GM12878 (cell line): ENCODE measurements around the gene HACE1. TPM values are rescaled to one million over a fixed set of nuclear protein-coding genes. Genes with fewer than 3 reads are reported as not detected.
A peak's percentile ranks its signal among the peaks of the same experiment; 100 is the strongest.

Source experiments
- ATAC-seq: fragments of 200-7000 bp; cut with Tn5 transposase; 3 replicates; pipeline ENCODE4 v1.9.1; 2020; ENCODE audit warnings: mild to moderate bottlenecking, moderate library complexity
- BruUV-seq: library from RNA; stranded (reverse); fragments of 400-500 nt; replicated peaks from 2 replicates; lab custom pipeline; 2021; lab: Mats Ljungman, UMichigan
- CTCF ChIA-PET: fragments of 300-600 bp; sonication (Branson Sonifier 250); formaldehyde crosslinking; extraction: SDS; loops from one replicate; lab custom pipeline; 2021; ENCODE audit warnings: inconsistent platforms; lab: Yijun Ruan, JAX
- POLR2A ChIA-PET: fragments of 350-600 bp; formaldehyde crosslinking; extraction: SDS; loops from one replicate; lab custom pipeline; 2021; ENCODE audit warnings: inconsistent platforms; lab: Charles Lee
- RAD21 ChIA-PET: fragments of 300-600 bp; sonication (Branson Sonifier 250); formaldehyde crosslinking; loops from one replicate; lab custom pipeline; 2023; ENCODE audit warnings: antibody characterized with exemption; ENCODE audit not compliant: unreplicated experiment; lab: Charles Lee
- SMC1A ChIA-PET: fragments of 300-600 bp; sonication (Branson Sonifier 250); formaldehyde crosslinking; loops from one replicate; lab custom pipeline; 2023; ENCODE audit not compliant: unreplicated experiment, uncharacterized antibody; lab: Charles Lee
- DNase-seq: peaks from one replicate; pipeline ENCODE4 v3.0.0-alpha.2; 2011; ENCODE audit warnings: low read depth, low spot score
- FAIRE-seq: peaks from 3 replicates; lab custom pipeline; 2011; peaks lifted over from hg19 to GRCh38; lab: Jason Lieb, UNC
- H2AFZ ChIP-seq: 2 replicates; pipeline ENCODE4 v1.6.0; 2011; ENCODE audit warnings: low read depth, low read length, control low read depth; ENCODE audit not compliant: control insufficient read depth
- H3K27ac ChIP-seq: 2 replicates; pipeline ENCODE4 v1.5.1; 2011; ENCODE audit warnings: control low read depth; ENCODE audit not compliant: control insufficient read depth, insufficient read depth
- H3K27me3 ChIP-seq, 2 experiments: replicated peaks in 1 of 2; 2 replicates each; pipeline versions ENCODE4 v1.6.0 to v1.6.1; 2011; ENCODE audit warnings: low read length in 1 of 2; ENCODE audit not compliant: control insufficient read depth in 2 of 2, insufficient read depth in 2 of 2
- H3K36me3 ChIP-seq, 2 experiments: 2 replicates each; pipeline ENCODE4 v1.5.1; 2011; ENCODE audit warnings: low read length in 1 of 2; ENCODE audit not compliant: control insufficient read depth in 2 of 2, insufficient read depth in 2 of 2
- H3K4me1 ChIP-seq: 2 replicates; pipeline ENCODE4 v1.6.1; 2011; ENCODE audit warnings: mild to moderate bottlenecking, low read length, moderate library complexity, mixed read lengths; ENCODE audit not compliant: control insufficient read depth, insufficient read depth
- H3K4me2 ChIP-seq: 2 replicates; pipeline ENCODE4 v1.6.0; 2011; ENCODE audit warnings: control low read depth; ENCODE audit not compliant: control insufficient read depth, insufficient read depth
- H3K4me3 ChIP-seq: fragments of 200-600 bp; sonication (generic); 2 replicates; pipeline ENCODE4 v1.5.1; 2016
- H3K79me2 ChIP-seq: 2 replicates; pipeline ENCODE4 v1.6.0; 2011; ENCODE audit warnings: low read length; ENCODE audit not compliant: control insufficient read depth, insufficient read depth
- H3K9ac ChIP-seq: 2 replicates; pipeline ENCODE4 v1.8.0; 2011; ENCODE audit warnings: low read length, control low read depth, mixed read lengths; ENCODE audit not compliant: control insufficient read depth, insufficient read depth
- H3K9me3 ChIP-seq: replicated peaks from 3 replicates; pipeline ENCODE4 v1.5.1; 2011; ENCODE audit warnings: mild to moderate bottlenecking, low read length; ENCODE audit not compliant: control insufficient read depth, insufficient read depth
- H4K20me1 ChIP-seq: 2 replicates; pipeline ENCODE4 v1.6.0; 2011; ENCODE audit not compliant: control insufficient read depth, insufficient read depth
- ATF2 ChIP-seq: IDR thresholded peaks from 2 replicates; pipeline ENCODE4 v1.6.1; 2012; ENCODE audit warnings: low read length, inconsistent platforms
- BCLAF1 ChIP-seq: fragments of 450-650 bp; IDR thresholded peaks from 2 replicates; pipeline ENCODE4 v1.6.1; 2017; ENCODE audit warnings: antibody characterized with exemption, mild to moderate bottlenecking, moderate library complexity
- EED ChIP-seq: sonication (generic); IDR thresholded peaks from 2 replicates; pipeline ENCODE4 v1.6.1; 2016; ENCODE audit warnings: antibody characterized with exemption, low read depth
- FOXM1 ChIP-seq: IDR thresholded peaks from 2 replicates; pipeline ENCODE4 v1.6.1; 2012; ENCODE audit warnings: low read depth, mild to moderate bottlenecking, inconsistent platforms, low read length, moderate library complexity
- PBX3 ChIP-seq: IDR thresholded peaks from 2 replicates; pipeline ENCODE4 v1.6.1; 2011; ENCODE audit warnings: mild to moderate bottlenecking, low read depth, low read length, moderate library complexity; ENCODE audit not compliant: insufficient replicate concordance
- SMAD5 ChIP-seq: IDR thresholded peaks from 2 replicates; pipeline ENCODE4 v1.6.1; 2016; ENCODE audit warnings: antibody characterized with exemption, low read depth
- SREBF1 ChIP-seq: IDR thresholded peaks from 2 replicates; pipeline ENCODE4 v1.6.1; 2012; ENCODE audit warnings: mild to moderate bottlenecking, low read length
- SREBF2 ChIP-seq: IDR thresholded peaks from 2 replicates; pipeline ENCODE4 v1.6.1; 2012; ENCODE audit warnings: mild to moderate bottlenecking, low read length
- USF1 ChIP-seq: IDR thresholded peaks from 2 replicates; pipeline ENCODE4 v1.6.1; 2011; ENCODE audit warnings: borderline replicate concordance, low read depth, mild to moderate bottlenecking, moderate library complexity, mixed read lengths, low read length; ENCODE audit not compliant: insufficient read depth; ENCODE audit errors: extremely low read length
- WGBS: methylation state at CpG from one replicate; pipeline ENCODE4 v1.1.6; 2016; ENCODE audit warnings: low lambda C conversion rate; ENCODE audit not compliant: insufficient replicate concordance, insufficient coverage; ENCODE audit errors: missing lambda C conversion rate; 5-methylcytosine and 5-hydroxymethylcytosine counted together
- in situ Hi-C: fragments of 300-500 bp; cut with MboI; formaldehyde crosslinking; loops from 9 replicates; pipeline ENCODE4 v1.14.3; 2018; ENCODE audit warnings: mixed read lengths
- intact Hi-C: fragments of 100-400 bp; cut with micrococcal nuclease; formaldehyde crosslinking; loops from one replicate; pipeline ENCODE4 v1.14.2; 2022; ENCODE audit not compliant: unreplicated experiment
- polyA plus RNA-seq, 11 experiments: library from polyadenylated mRNA; depleted of rRNA in 4 of 11; unstranded in 6 of 11; stranded (reverse) in 5 of 11; fragments of >200 nt; fragmentation: Nextera tagmentation in 4 of 11; fragmentation: Illumina TruSeq in 1 of 11; extraction: Ambion mirVana in 4 of 11; extraction: Trizol in 1 of 11; gene quantifications; 1 replicate in 1 of 11; 2 replicates in 10 of 11; pipeline versions ENCODE4 v1.2.1 to v1.2.3, GENCODE V29; 2011 to 2016; ENCODE audit warnings: inconsistent platforms in 2 of 11, missing spikeins in 2 of 11, low read depth in 1 of 11
- total RNA-seq, 4 experiments: library from RNA; depleted of rRNA in 3 of 4; stranded (reverse); fragments of >200 nt in 3 of 4; fragmentation: Illumina TruSeq in 1 of 4; extraction: Trizol in 1 of 4; gene quantifications; 2 replicates each; pipeline versions ENCODE4 v1.2.1 to v1.2.3, GENCODE V29; 2013 to 2021

Gene HACE1
- total and polyA plus RNA-seq, 10 of the 15 experiments (the other 5 are each of a cell fraction or from before 2014, with no cell fraction given), result 1.6 to 16.9 (median 5.6) TPM

GRCh38 chr6:104835782-104836181, 23.9 kb downstream of the HACE1 start:
- no peaks in the 10 kb centered on the region for H3K27me3 ChIP-seq
- ChIA-PET SMC1A (no interaction called here), RAD21 (no interaction called here)
- H3K4me3 ChIP-seq, result no peak overlapping the region
- intact Hi-C loops (no loop called here), in situ Hi-C loops (no loop called here)
- H3K79me2 ChIP-seq, result no peaks in the 10 kb centered on the region
- ATAC-seq, result no peak
- H3K9me3 ChIP-seq, result no peaks in the 10 kb centered on the region
- no peak overlapping the region for H2AFZ ChIP-seq
- BruUV-seq, result no TSS peak
- no peak overlapping the region for H3K4me2 ChIP-seq
- H3K27ac ChIP-seq, result no peak overlapping the region
- no peak for TF ChIP-seq FOXM1
- no peak for TF ChIP-seq SMAD5
- no peak for TF ChIP-seq EED
- no peak for TF ChIP-seq SREBF1
- TF ChIP-seq, all 136 proteins: peak for 0
- Histone ChIP-seq H3K9ac (no peak overlapping the region), H3K36me3 (0 out of 4 replicates have a peak, but pooled peaks cover 0 to 4% of the 10 kb centered on the region in 2 experiments), H3K4me1 (no peaks in the 10 kb centered on the region), H4K20me1 (no peaks in the 10 kb centered on the region)
- CTCF ChIA-PET, result no interaction called here
- DNase-seq (no peak), FAIRE-seq (peak; percentile 44)
- POLR2A ChIA-PET, result no interaction called here

GRCh38 chr6:104829183-104829958, 30.3 kb downstream of the HACE1 start:
- FAIRE-seq (no peak), ATAC-seq (no peak; the same call in 2 of the 3 replicates), DNase-seq (no peak)
- WGBS, result 93% methylated on average over 1 of the region's 1 CpG
- Histone ChIP-seq H3K4me1 (no peaks in the 10 kb centered on the region), H3K4me3 (no peak overlapping the region), H3K9ac (no peak overlapping the region), H3K4me2 (no peak overlapping the region), H3K36me3 (0 out of 4 replicates have a peak, but pooled peaks cover 0 to 4% of the 10 kb centered on the region in 2 experiments), H2AFZ (no peak overlapping the region), H3K27ac (no peak overlapping the region), H3K79me2 (no peaks in the 10 kb centered on the region), H3K9me3 (no peaks in the 10 kb centered on the region; the same call in 2 of the 3 replicates), H3K27me3 (no peaks in the 10 kb centered on the region), H4K20me1 (no peaks in the 10 kb centered on the region)
- POLR2A ChIA-PET, result no interaction called here
- intact Hi-C loops (no loop called here), in situ Hi-C loops (no loop called here)
- no TSS peak for BruUV-seq
- TF ChIP-seq ATF2 (no peak), BCLAF1 (no peak), SREBF2 (no peak), PBX3 (no peak), USF1 (no peak)
- SMC1A ChIA-PET, result interaction anchor here (1.4 kb wide), 1 partner anchor 40 kb away, joined by 4 read pairs; no protein-coding TSS in a partner anchor
- CTCF ChIA-PET, result interaction anchor here (0.6 to 1.1 kb wide), 2 partner anchors 40 kb away, joined by 3 to 5 read pairs; no protein-coding TSS in a partner anchor
- RAD21 ChIA-PET, result no interaction called here
